Endothelial cell of umbilical vein (primary cell): ENCODE data around the gene AP2A2. TPM values are rescaled to one million over a fixed set of nuclear protein-coding genes. Genes with fewer than 3 reads are reported as not detected.

Experiments used
- BruUV-seq: library from RNA; stranded (reverse); fragments of 400-500 nt; replicated peaks from 2 replicates; lab custom pipeline; 2021; lab: Mats Ljungman, UMichigan
- CTCF ChIA-PET: fragments of 300-600, 350-600 bp; sonication (Branson Sonifier 250); formaldehyde crosslinking; loops from one replicate; lab custom pipeline; 2021; ENCODE audit warnings: antibody characterized with exemption, inconsistent platforms; lab: Charles Lee
- POLR2A ChIA-PET: fragments of 300-600, 350-600 bp; sonication (Branson Sonifier 250); formaldehyde crosslinking; loops from one replicate; lab custom pipeline; 2021; ENCODE audit warnings: antibody characterized with exemption, inconsistent platforms; lab: Charles Lee
- DNase-seq: peaks from one replicate; pipeline ENCODE4 v3.0.0-alpha.2; 2011; ENCODE audit warnings: low read depth, low spot score
- FAIRE-seq: peaks from 2 replicates; lab custom pipeline; 2011; peaks lifted over from hg19 to GRCh38; lab: Jason Lieb, UNC
- H2AFZ ChIP-seq: 2 replicates; pipeline ENCODE4 v1.6.0; 2012; ENCODE audit warnings: low read depth, low read length, control low read depth, inconsistent platforms
- H3K27ac ChIP-seq: 2 replicates; pipeline ENCODE4 v1.5.1; 2011; ENCODE audit warnings: low read depth, mild to moderate bottlenecking, control low read depth, low read length, moderate library complexity; ENCODE audit not compliant: insufficient read depth
- H3K27me3 ChIP-seq, 2 experiments: 2 replicates each; pipeline versions ENCODE4 v1.6.0 to v1.6.1; 2011; ENCODE audit warnings: low read length in 2 of 2, mixed read lengths in 1 of 2; ENCODE audit not compliant: control insufficient read depth in 2 of 2, insufficient read depth in 2 of 2
- H3K36me3 ChIP-seq, 2 experiments: 2 replicates in 1 of 2; 3 replicates in 1 of 2; pipeline ENCODE4 v1.5.1; 2011; ENCODE audit warnings: low read length in 2 of 2, mild to moderate bottlenecking in 1 of 2, moderate library complexity in 1 of 2; ENCODE audit not compliant: control insufficient read depth in 2 of 2, insufficient read depth in 2 of 2; ENCODE audit errors: extremely low read depth in 1 of 2
- H3K4me1 ChIP-seq: 3 replicates; pipeline ENCODE4 v1.5.1; 2011; ENCODE audit warnings: mild to moderate bottlenecking, low read length; ENCODE audit not compliant: control insufficient read depth, insufficient read depth; ENCODE audit errors: extremely low read depth
- H3K4me2 ChIP-seq: 2 replicates; pipeline ENCODE4 v1.6.1; 2011; ENCODE audit warnings: low read length, control low read depth, mixed read lengths; ENCODE audit not compliant: insufficient read depth
- H3K4me3 ChIP-seq, 3 experiments: fragments of 200-600 bp in 1 of 3; sonication (generic), shearing (Covaris generic) in 1 of 3; replicated peaks in 1 of 3; 2 replicates each; pipeline ENCODE4 v1.5.1; 2011 to 2016; ENCODE audit warnings: control low read depth in 3 of 3, low read length in 3 of 3, mild to moderate bottlenecking in 2 of 3, inconsistent platforms in 1 of 3, low read depth in 1 of 3, moderate library complexity in 1 of 3; ENCODE audit not compliant: insufficient read depth in 1 of 3
- H3K79me2 ChIP-seq: 2 replicates; pipeline ENCODE4 v1.6.0; 2012; ENCODE audit warnings: low read length, inconsistent platforms; ENCODE audit not compliant: control insufficient read depth, insufficient read depth
- H3K9ac ChIP-seq: replicated peaks from 2 replicates; pipeline ENCODE3; 2011; ENCODE audit warnings: low read length, control low read depth; ENCODE audit not compliant: insufficient read depth; ENCODE audit errors: extremely low read depth
- H3K9me1 ChIP-seq: replicated peaks from 3 replicates; pipeline ENCODE4 v1.6.0; 2011; ENCODE audit warnings: mild to moderate bottlenecking, low read length; ENCODE audit not compliant: control insufficient read depth, insufficient read depth; ENCODE audit errors: extremely low read depth
- H3K9me3 ChIP-seq: replicated peaks from 2 replicates; pipeline ENCODE4 v1.5.1; 2012; ENCODE audit warnings: low read length, inconsistent platforms; ENCODE audit not compliant: control insufficient read depth, insufficient read depth
- H4K20me1 ChIP-seq: replicated peaks from 2 replicates; pipeline ENCODE3; 2011; ENCODE audit warnings: mild to moderate bottlenecking, low read length; ENCODE audit not compliant: control insufficient read depth, insufficient read depth; ENCODE audit errors: extremely low read depth
- EZH2 ChIP-seq: IDR thresholded peaks from 2 replicates; pipeline ENCODE4 v1.6.1; 2012; ENCODE audit warnings: borderline replicate concordance, low read depth, mild to moderate bottlenecking, moderate library complexity, low read length, inconsistent platforms; ENCODE audit not compliant: severe bottlenecking
- FOS ChIP-seq: IDR thresholded peaks from 2 replicates; pipeline ENCODE4 v1.6.1; 2011; ENCODE audit warnings: mild to moderate bottlenecking, low read length, moderate library complexity, borderline replicate concordance; ENCODE audit not compliant: insufficient read depth
- GATA2 ChIP-seq: IDR thresholded peaks from 2 replicates; pipeline ENCODE4 v1.7.0; 2011; ENCODE audit warnings: low read depth, mild to moderate bottlenecking, moderate library complexity, mixed read lengths, low read length; ENCODE audit not compliant: insufficient read length, insufficient read depth
- JUN ChIP-seq: IDR thresholded peaks from 2 replicates; pipeline ENCODE4 v1.6.1; 2011; ENCODE audit warnings: borderline replicate concordance, low read depth; ENCODE audit not compliant: insufficient read length, insufficient read depth
- MYC ChIP-seq: IDR thresholded peaks from one replicate; pipeline ENCODE4 v1.6.1; 2011; ENCODE audit warnings: mild to moderate bottlenecking, low read depth, low read length
- POLR2A ChIP-seq: IDR thresholded peaks from 2 replicates; pipeline ENCODE4 v1.6.1; 2012; ENCODE audit warnings: low read depth, mild to moderate bottlenecking, control low read depth, low read length
- POLR2AphosphoS5 ChIP-seq: IDR thresholded peaks from 2 replicates; pipeline ENCODE4 v1.6.1; 2012; ENCODE audit warnings: low read depth, mild to moderate bottlenecking, control low read depth, low read length, moderate library complexity; ENCODE audit not compliant: insufficient read depth
- dilution Hi-C: fragments of 300-500 bp; cut with MboI; formaldehyde crosslinking; loops from one replicate; pipeline ENCODE4 v1.15.0; 2019; ENCODE audit warnings: low sequenced_read_pairs; ENCODE audit not compliant: extremely low pct_ligation_motif_present
- intact Hi-C: fragments of 100-400 bp; cut with micrococcal nuclease; formaldehyde crosslinking; loops from one replicate; pipeline ENCODE4 v1.10.0; 2022
- polyA plus RNA-seq, 4 experiments: library from polyadenylated mRNA; depleted of rRNA in 3 of 4; stranded (reverse) in 3 of 4; unstranded in 1 of 4; fragments of >200 nt; gene quantifications; 2 replicates each; pipeline versions ENCODE4 v1.2.1 to v1.2.3, GENCODE V29; 2011 to 2012; ENCODE audit warnings: missing spikeins in 1 of 4
- total RNA-seq: library from RNA; stranded (reverse); gene quantifications from 2 replicates; pipeline ENCODE4 v1.2.3, GENCODE V29; 2021
- TF ChIP-seq, protein P1 (sequence below): IDR thresholded peaks from 2 replicates; pipeline ENCODE4 v1.6.1; 2011; ENCODE audit not compliant: insufficient read depth, insufficient read length
- TF ChIP-seq, protein P2 (sequence below), 2 donors: IDR thresholded peaks; 1 replicate in 1 of 2; 2 replicates in 1 of 2; pipeline ENCODE4 v1.5.1; 2011; ENCODE audit warnings: low read length in 2 of 2, mild to moderate bottlenecking in 2 of 2, moderate library complexity in 2 of 2, control low read depth in 1 of 2, inconsistent platforms in 1 of 2, low read depth in 1 of 2; ENCODE audit not compliant: insufficient read depth in 1 of 2; ENCODE audit errors: extremely low read depth in 1 of 2

AP2A2 gene
- total and polyA plus RNA-seq, 2 donors (not counting 3 experiments of a cell fraction or from before 2014, with no cell fraction given): 89.5 to 92.6 TPM

DNA sequence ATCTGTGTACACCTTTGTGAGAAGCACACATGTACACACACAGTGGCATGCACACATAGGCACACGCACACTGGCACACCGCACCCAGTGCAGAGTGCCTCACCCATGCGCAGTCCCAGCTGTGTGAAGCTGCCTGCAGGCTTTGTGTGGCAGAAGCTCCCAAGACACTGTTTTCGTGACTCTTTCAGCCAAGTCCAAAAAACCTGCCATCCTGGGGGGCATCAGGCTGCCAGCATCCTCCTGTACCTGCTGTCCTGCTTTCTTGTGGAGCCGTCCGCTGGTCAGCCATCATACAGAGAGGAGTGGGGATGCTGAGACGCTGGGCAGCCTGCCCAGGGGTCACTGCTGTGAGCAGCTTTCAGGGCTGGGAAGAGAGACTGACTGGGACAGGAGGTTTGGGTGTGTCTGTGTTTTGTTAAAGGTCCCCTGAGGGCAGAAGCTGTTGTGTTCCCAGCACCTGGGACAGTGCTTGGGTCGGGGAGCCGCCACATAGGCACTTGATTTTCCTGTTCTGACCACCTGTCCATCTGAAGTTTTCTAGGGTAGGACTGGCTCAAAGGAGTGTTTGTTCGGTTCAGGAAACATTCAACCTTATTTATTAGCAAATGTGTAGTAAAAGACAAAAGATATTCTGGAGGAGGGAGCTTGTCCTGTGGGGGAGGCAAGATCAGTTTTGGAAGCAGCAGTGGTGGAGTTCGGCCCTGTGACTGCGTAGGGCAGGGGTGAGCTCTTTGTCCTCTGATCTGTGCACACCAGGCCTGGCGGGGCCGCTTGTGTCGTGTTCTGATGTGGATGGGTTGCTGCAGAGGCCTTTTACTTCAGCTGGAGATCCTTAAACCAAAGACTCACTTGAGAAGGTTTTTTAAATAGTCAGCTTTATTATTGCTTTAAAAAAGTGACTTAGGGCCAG, 29.7 kb downstream of the AP2A2 start:
- H3K9ac ChIP-seq: no peak overlapping the region
- TF ChIP-seq POLR2A (no peak), JUN (no peak), FOS (no peak), EZH2 (no peak), MYC (no peak), POLR2AphosphoS5 (no peak), GATA2 (no peak)
- TF ChIP-seq, protein P1, sequence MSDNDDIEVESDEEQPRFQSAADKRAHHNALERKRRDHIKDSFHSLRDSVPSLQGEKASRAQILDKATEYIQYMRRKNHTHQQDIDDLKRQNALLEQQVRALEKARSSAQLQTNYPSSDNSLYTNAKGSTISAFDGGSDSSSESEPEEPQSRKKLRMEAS: no peak
- TF ChIP-seq, protein P2, sequence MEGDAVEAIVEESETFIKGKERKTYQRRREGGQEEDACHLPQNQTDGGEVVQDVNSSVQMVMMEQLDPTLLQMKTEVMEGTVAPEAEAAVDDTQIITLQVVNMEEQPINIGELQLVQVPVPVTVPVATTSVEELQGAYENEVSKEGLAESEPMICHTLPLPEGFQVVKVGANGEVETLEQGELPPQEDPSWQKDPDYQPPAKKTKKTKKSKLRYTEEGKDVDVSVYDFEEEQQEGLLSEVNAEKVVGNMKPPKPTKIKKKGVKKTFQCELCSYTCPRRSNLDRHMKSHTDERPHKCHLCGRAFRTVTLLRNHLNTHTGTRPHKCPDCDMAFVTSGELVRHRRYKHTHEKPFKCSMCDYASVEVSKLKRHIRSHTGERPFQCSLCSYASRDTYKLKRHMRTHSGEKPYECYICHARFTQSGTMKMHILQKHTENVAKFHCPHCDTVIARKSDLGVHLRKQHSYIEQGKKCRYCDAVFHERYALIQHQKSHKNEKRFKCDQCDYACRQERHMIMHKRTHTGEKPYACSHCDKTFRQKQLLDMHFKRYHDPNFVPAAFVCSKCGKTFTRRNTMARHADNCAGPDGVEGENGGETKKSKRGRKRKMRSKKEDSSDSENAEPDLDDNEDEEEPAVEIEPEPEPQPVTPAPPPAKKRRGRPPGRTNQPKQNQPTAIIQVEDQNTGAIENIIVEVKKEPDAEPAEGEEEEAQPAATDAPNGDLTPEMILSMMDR (IDR thresholded peaks at IDR 0.05; ENCODE audit: extremely low read depth in 1 of 2, insufficient read depth in 1 of 2, low read depth in 1 of 2, low read length in 2 of 2): no peak
- intact Hi-C loops (no loop called here), dilution Hi-C loops (no loop called here)
- no peaks in the 10 kb centered on the region for H3K4me1 ChIP-seq
- H2AFZ ChIP-seq: no peak overlapping the region
- no peak overlapping the region for H3K4me2 ChIP-seq
- no peaks in the 10 kb centered on the region for H3K9me3 ChIP-seq
- no peaks in the 10 kb centered on the region for H3K27me3 ChIP-seq
- POLR2A ChIA-PET: no interaction called here
- CTCF ChIA-PET: interaction anchor here (0.8 to 1.7 kb wide), 2 partner anchors 11 to 30 kb away, joined by 3 to 4 read pairs; no protein-coding TSS in a partner anchor
- H3K79me2 ChIP-seq: peaks cover 47% of the 10 kb centered on the region
- H3K4me3 ChIP-seq: no peak overlapping the region
- H3K9me1 ChIP-seq: no peaks in the 10 kb centered on the region
- peaks cover 2% of the 10 kb centered on the region for H4K20me1 ChIP-seq
- no peak overlapping the region for H3K27ac ChIP-seq
- DNase-seq (no peak), FAIRE-seq (no peak)
- no TSS peak for BruUV-seq
- H3K36me3 ChIP-seq: peaks cover 0 to 14% of the 10 kb centered on the region in 2 experiments
